Measurements from ENCODE around the gene SRGAP3.

SRGAP3 gene

DNA sequence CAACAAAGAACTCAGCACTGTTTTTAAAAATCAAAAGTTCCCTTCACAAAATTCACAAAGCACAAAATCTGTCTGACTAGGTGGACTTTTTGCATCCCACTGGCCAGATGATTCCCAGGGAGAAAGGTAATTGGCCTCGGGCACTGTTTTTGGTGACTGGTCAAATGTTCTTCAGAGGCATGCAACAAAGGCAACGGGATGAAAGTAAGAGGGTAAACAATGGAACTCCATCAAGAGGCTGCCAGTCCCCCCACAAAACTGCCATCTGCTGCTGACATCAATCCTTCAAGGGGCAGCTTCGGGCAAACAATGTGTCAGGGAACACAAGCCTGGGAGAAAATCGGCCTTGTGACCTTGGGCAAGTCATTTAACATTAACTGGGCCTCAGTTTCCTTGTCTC, 3.3 kb downstream of the SRGAP3 start:
- no peak for TF ChIP-seq ZFX (IDR thresholded peaks at IDR 0.05; ENCODE audit: borderline replicate concordance)
- TF ChIP-seq, protein P1, sequence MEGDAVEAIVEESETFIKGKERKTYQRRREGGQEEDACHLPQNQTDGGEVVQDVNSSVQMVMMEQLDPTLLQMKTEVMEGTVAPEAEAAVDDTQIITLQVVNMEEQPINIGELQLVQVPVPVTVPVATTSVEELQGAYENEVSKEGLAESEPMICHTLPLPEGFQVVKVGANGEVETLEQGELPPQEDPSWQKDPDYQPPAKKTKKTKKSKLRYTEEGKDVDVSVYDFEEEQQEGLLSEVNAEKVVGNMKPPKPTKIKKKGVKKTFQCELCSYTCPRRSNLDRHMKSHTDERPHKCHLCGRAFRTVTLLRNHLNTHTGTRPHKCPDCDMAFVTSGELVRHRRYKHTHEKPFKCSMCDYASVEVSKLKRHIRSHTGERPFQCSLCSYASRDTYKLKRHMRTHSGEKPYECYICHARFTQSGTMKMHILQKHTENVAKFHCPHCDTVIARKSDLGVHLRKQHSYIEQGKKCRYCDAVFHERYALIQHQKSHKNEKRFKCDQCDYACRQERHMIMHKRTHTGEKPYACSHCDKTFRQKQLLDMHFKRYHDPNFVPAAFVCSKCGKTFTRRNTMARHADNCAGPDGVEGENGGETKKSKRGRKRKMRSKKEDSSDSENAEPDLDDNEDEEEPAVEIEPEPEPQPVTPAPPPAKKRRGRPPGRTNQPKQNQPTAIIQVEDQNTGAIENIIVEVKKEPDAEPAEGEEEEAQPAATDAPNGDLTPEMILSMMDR (IDR thresholded peaks at IDR 0.05), result no peak
- H3K27ac ChIP-seq, result no peak overlapping the region

DNA sequence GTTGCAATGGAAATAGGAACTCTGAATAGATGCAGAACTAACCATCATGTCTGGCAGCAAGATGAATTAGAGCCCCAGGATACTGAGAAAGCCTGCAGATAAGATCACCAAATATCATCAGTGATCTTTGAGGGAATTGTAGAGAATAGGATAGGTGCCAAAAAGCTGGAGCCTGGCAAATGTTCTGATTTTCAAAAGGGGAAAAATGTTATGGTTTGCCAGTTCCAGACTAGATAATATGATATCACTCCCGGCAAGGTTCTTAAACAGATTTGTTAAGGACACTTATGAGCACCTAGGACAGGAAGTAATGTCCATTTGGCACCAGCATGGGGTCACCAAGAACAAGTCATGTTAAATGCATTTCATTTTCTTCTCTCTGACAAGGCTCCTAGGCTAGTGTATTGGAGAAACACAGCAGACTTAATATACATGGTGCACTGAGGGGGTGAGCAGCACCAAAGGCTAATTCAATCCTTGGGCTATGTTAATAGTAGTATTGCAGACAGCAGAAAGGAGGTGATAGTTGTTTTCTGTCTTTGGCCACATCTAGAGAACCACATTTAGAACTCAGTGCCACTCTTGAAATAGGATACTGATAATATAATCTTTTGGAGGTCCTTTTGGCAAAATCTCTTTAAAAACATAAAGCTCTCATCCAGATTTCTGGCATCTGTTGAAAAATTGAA, 4.8 kb downstream of the SRGAP3 start:
- H3K27ac ChIP-seq, result no peak overlapping the region
- no peak for TF ChIP-seq ZFX (IDR thresholded peaks at IDR 0.05; ENCODE audit: borderline replicate concordance)
- TF ChIP-seq, protein P1 (IDR thresholded peaks at IDR 0.05), result no peak

GRCh38 chr3:9241956-9242355, 7.5 kb downstream of the SRGAP3 start:
- TF ChIP-seq ZFX (IDR thresholded peaks at IDR 0.05; ENCODE audit: borderline replicate concordance), result no peak
- TF ChIP-seq, protein P1 (IDR thresholded peaks at IDR 0.05), result no peak

DNA sequence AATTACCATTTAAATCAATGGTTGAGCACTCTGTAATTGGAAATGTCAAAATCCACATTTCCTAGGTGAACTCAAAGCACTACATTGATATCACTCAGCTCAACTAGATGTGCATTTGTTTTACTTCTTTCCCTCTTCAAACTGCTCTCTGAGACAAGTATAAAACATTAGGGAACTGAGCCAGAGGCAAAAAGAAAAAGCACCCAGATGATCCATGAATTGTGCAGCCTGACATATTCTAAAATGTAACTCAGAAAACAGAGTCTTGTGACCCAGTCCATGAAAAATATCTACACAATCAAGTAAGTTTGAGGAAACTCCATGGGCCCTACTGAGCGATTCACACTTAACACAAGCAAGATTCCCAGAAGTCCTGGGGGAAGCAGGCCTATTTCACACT, 9.8 kb downstream of the SRGAP3 start:
- TF ChIP-seq, protein P1 (IDR thresholded peaks at IDR 0.05), result no peak
- no peak for TF ChIP-seq ZFX (IDR thresholded peaks at IDR 0.05; ENCODE audit: borderline replicate concordance)
- H3K27ac ChIP-seq, result no peak overlapping the region

More at GRCh38 chr3:9241956-9242355, 7.5 kb downstream of the SRGAP3 start:
- H3K27ac ChIP-seq, result no peak overlapping the region

DNA sequence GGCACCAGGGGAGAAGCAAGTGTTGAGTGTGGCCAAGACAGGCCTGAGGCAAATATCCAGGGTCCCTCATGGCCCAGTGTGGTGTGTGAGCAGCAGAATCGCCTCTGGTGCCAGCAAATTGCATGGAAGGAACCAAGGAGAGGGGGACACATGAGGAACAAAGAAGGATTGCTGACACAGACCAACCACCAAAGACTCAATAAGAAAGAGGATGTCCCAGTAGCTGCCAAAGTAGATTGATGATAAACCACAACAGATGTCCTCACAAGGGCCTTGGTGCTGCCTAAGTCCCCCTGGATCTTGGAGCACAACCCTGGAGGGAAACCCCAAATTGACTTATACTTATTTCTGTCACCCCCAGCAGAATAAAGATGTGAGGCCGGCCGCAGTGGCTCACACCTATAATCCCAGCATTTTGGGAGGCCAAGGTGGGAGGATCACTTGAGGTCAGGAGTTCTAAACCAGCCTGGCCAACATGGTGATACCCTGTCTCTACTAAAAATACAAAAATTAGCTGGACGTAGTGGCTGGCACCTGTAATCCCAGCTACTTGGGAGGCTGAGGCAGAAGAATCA, 10.6 kb downstream of the SRGAP3 start:
- H3K27ac ChIP-seq, result no peak overlapping the region
- TF ChIP-seq, protein P1 (IDR thresholded peaks at IDR 0.05), result no peak
- no peak for TF ChIP-seq ZFX (IDR thresholded peaks at IDR 0.05; ENCODE audit: borderline replicate concordance)

- no peak overlapping the region for H3K27ac ChIP-seq
- no peak for TF ChIP-seq ZFX (IDR thresholded peaks at IDR 0.05; ENCODE audit: borderline replicate concordance)
- TF ChIP-seq, protein P1 (IDR thresholded peaks at IDR 0.05), result no peak
These were observed 11.2 kb downstream of the SRGAP3 start for GRCh38 chr3:9238276-9238675.
